PFSK-1 (cell line): ENCODE data around the gene MED26.

Experiments used
- FOXP2 ChIP-seq: optimal IDR thresholded peaks from 2 replicates; pipeline ENCODE3; 2011; ENCODE audit warnings: borderline replicate concordance, control low read depth, inconsistent platforms; ENCODE audit not compliant: insufficient read depth; ENCODE audit errors: extremely low read length, extremely low read depth
- POLR2AphosphoS5 ChIP-seq: IDR thresholded peaks from 2 replicates; pipeline ENCODE4 v1.6.1; 2012; ENCODE audit warnings: low read depth, mild to moderate bottlenecking, control low read depth, low read length, moderate library complexity
- REST ChIP-seq, 2 experiments: IDR thresholded peaks; 2 replicates each; pipeline versions ENCODE4 v1.6.1 to v1.8.0; 2011 to 2012; ENCODE audit warnings: low read depth in 2 of 2, low read length in 2 of 2, control low read depth in 1 of 2, inconsistent platforms in 1 of 2, mild to moderate bottlenecking in 1 of 2, moderate library complexity in 1 of 2; ENCODE audit not compliant: insufficient read depth in 1 of 2
- SIN3A ChIP-seq: IDR thresholded peaks from 2 replicates; pipeline ENCODE4 v1.6.1; 2012; ENCODE audit warnings: mild to moderate bottlenecking, low read length, moderate library complexity, borderline replicate concordance; ENCODE audit not compliant: insufficient read depth
- TAF1 ChIP-seq: IDR thresholded peaks from 2 replicates; pipeline ENCODE4 v1.6.1; 2012; ENCODE audit warnings: low read length, control low read depth, borderline replicate concordance; ENCODE audit not compliant: insufficient read depth

MED26 gene

DNA sequence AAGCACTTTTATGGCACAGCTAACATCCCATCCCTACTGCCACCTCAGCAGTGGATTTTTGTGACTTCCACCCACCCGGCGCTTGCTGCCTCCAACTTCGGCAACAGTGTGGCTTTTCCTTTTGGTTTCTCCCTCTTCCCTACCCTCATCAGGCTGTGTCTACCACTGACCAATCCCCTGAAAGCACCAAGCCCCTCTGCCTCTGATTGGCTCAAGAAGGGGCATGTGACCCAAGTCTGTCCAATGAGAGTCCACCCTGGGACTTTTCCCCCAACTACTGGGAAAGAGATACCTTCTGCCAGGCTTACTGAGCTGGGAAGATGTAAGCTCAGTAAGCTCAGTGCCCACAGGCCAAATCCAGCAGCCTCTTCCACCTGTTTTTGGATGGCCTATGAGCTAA is 26.1 kb upstream of the MED26 start:
- TF ChIP-seq SIN3A, result no peak
- no peak for TF ChIP-seq POLR2AphosphoS5
- TF ChIP-seq REST (IDR thresholded peaks at IDR 0.05; ENCODE audit: insufficient read depth in 1 of 2, low read depth in 2 of 2, low read length in 2 of 2), result no peak
- no peak for TF ChIP-seq TAF1
- no peak for TF ChIP-seq FOXP2

DNA sequence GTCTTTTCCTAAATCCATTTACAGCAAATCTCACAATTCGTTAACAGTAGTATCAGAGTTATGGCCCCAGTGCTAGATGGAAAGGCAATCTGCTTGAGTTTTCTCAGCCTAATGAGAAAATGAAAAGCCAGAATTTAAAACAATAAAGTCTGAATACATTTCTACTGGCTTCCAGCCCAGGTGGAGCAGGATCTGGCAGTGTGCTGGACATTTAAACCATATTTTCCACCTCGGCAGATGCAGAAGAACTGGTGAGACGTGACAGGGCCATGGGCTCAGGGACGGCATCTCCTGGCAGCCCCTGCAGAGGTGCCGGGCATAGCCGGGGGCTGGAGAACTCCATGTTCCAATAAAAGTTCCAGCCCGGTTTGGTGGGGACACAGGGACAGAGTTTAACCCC is 24.9 kb upstream of the MED26 start:
- no peak for TF ChIP-seq SIN3A
- TF ChIP-seq TAF1, result no peak
- TF ChIP-seq POLR2AphosphoS5, result no peak
- TF ChIP-seq REST (IDR thresholded peaks at IDR 0.05; ENCODE audit: insufficient read depth in 1 of 2, low read depth in 2 of 2, low read length in 2 of 2), result no peak
- TF ChIP-seq FOXP2, result no peak

- no peak for TF ChIP-seq REST (IDR thresholded peaks at IDR 0.05; ENCODE audit: insufficient read depth in 1 of 2, low read depth in 2 of 2, low read length in 2 of 2)
- TF ChIP-seq TAF1, result no peak
- no peak for TF ChIP-seq POLR2AphosphoS5
- TF ChIP-seq SIN3A, result no peak
- TF ChIP-seq FOXP2, result no peak
Measured at GRCh38 chr19:16650821-16651220, 22.8 kb upstream of the MED26 start.

DNA sequence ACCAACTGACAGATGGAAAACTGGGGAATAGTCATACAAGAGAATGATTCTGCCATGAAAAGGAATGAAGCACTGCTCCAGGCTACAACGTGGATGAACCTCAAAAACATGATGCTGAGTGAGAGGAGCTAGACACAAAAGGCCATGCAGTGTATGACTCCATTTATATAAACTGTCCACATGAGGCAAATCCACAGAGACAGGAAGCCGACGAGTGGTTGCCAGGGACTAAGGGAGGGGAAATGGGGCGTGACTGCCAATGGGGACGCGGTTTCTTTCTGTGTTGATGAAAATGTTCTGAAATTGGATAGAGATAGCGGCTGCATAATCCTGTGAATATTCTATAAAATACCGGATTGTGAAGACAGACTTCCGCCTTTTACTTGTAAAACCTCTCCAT is 21.7 kb upstream of the MED26 start:
- TF ChIP-seq SIN3A (no peak), TAF1 (no peak), POLR2AphosphoS5 (no peak), REST (IDR thresholded peaks at IDR 0.05; ENCODE audit: insufficient read depth in 1 of 2, low read depth in 2 of 2, low read length in 2 of 2) (no peak), FOXP2 (no peak)

- TF ChIP-seq REST (IDR thresholded peaks at IDR 0.05; ENCODE audit: insufficient read depth in 1 of 2, low read depth in 2 of 2, low read length in 2 of 2), result no peak
- TF ChIP-seq FOXP2, result no peak
- no peak for TF ChIP-seq POLR2AphosphoS5
- TF ChIP-seq TAF1, result no peak
- no peak for TF ChIP-seq SIN3A
Measured at GRCh38 chr19:16645140-16645539, 17.1 kb upstream of the MED26 start.
